Measurements from ENCODE around the gene GLT8D1.

The GLT8D1 gene

DNA sequence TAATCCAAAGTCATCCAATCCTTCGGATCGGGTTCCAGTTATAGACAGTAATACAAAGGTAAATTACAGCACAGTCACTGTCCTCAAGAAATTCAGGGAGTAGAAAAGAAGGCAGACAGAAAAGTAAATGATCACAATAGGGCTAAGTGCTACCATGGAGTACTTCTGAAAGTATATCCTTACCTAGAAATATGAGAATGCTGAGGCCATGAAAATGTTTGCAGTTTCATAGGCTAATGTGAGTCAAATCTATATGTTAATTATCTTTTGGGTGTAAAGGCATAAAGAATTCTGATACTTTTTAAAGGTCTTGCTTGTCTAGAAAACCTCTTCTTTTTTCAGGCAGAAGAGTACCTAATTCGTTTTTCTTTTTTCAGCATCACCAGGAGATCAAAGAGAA lies 49.7 kb downstream of the GLT8D1 start:
- H3K27me3 ChIP-seq (ENCODE audit: control insufficient read depth, low read length) = no peaks in the 10 kb centered on the region
- no peak overlapping the region for H3K4me2 ChIP-seq (ENCODE audit: low read length)
- no peaks in the 10 kb centered on the region for H3F3A ChIP-seq (ENCODE audit: control insufficient read depth, insufficient read depth)
- no peak overlapping the region for H3K27ac ChIP-seq (ENCODE audit: low read depth, low read length)
- H3K9me2 ChIP-seq (replicated peaks; ENCODE audit: control insufficient read depth, low read length) = no peaks in the 10 kb centered on the region
- peaks cover 79% of the 10 kb centered on the region for H3K36me3 ChIP-seq (ENCODE audit: control insufficient read depth, low read length)
- H3K4me1 ChIP-seq (ENCODE audit: control insufficient read depth, low read length) = no peaks in the 10 kb centered on the region
- no peaks in the 10 kb centered on the region for H3K9me3 ChIP-seq (ENCODE audit: control insufficient read depth, insufficient read depth, low read length)
- no peaks in the 10 kb centered on the region for H3K79me2 ChIP-seq (ENCODE audit: control insufficient read depth, low read length)
- H4K20me1 ChIP-seq (ENCODE audit: control insufficient read depth, insufficient read depth, low read depth, low read length) = no peaks in the 10 kb centered on the region
- H3K4me3 ChIP-seq (ENCODE audit: low read length) = no peak overlapping the region
- no peak for TF ChIP-seq EZH2phosphoT487 (IDR thresholded peaks at IDR 0.05; ENCODE audit: borderline replicate concordance, low read length)
- TF ChIP-seq, protein P1, sequence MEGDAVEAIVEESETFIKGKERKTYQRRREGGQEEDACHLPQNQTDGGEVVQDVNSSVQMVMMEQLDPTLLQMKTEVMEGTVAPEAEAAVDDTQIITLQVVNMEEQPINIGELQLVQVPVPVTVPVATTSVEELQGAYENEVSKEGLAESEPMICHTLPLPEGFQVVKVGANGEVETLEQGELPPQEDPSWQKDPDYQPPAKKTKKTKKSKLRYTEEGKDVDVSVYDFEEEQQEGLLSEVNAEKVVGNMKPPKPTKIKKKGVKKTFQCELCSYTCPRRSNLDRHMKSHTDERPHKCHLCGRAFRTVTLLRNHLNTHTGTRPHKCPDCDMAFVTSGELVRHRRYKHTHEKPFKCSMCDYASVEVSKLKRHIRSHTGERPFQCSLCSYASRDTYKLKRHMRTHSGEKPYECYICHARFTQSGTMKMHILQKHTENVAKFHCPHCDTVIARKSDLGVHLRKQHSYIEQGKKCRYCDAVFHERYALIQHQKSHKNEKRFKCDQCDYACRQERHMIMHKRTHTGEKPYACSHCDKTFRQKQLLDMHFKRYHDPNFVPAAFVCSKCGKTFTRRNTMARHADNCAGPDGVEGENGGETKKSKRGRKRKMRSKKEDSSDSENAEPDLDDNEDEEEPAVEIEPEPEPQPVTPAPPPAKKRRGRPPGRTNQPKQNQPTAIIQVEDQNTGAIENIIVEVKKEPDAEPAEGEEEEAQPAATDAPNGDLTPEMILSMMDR (IDR thresholded peaks at IDR 0.05; ENCODE audit: low read depth, low read length, poor library complexity, severe bottlenecking) = no peak

DNA sequence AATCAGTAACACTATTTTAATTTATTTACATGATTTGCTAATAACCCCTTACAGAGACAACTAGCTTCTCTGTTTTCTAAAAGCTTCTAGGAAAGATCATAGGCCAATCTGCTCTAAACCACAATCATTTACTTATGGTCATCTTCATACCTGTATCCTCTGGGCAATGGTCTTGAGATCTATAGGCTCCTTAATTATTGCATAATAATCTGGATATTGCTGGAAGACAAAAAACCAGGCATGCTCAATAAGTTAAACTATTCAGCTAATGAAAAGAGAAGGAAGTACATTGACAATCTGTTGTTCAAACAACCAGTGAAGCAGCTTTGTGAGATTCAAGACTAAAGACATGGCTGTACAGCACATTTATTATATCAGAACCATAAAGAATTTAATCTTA lies 54.0 kb downstream of the GLT8D1 start:
- H3K27ac ChIP-seq (ENCODE audit: low read depth, low read length) = no peak overlapping the region
- H3K79me2 ChIP-seq (ENCODE audit: control insufficient read depth, low read length) = no peaks in the 10 kb centered on the region
- no peak overlapping the region for H3K4me2 ChIP-seq (ENCODE audit: low read length)
- H3K36me3 ChIP-seq (ENCODE audit: control insufficient read depth, low read length) = peaks cover 82% of the 10 kb centered on the region
- H3K4me1 ChIP-seq (ENCODE audit: control insufficient read depth, low read length) = no peaks in the 10 kb centered on the region
- TF ChIP-seq, protein P1 (IDR thresholded peaks at IDR 0.05; ENCODE audit: low read depth, low read length, poor library complexity, severe bottlenecking) = no peak
- TF ChIP-seq EZH2phosphoT487 (IDR thresholded peaks at IDR 0.05; ENCODE audit: borderline replicate concordance, low read length) = no peak
- no peaks in the 10 kb centered on the region for H3K9me3 ChIP-seq (ENCODE audit: control insufficient read depth, insufficient read depth, low read length)
- H3K27me3 ChIP-seq (ENCODE audit: control insufficient read depth, low read length) = no peaks in the 10 kb centered on the region
- no peaks in the 10 kb centered on the region for H4K20me1 ChIP-seq (ENCODE audit: control insufficient read depth, insufficient read depth, low read depth, low read length)
- no peaks in the 10 kb centered on the region for H3F3A ChIP-seq (ENCODE audit: control insufficient read depth, insufficient read depth)
- H3K9me2 ChIP-seq (replicated peaks; ENCODE audit: control insufficient read depth, low read length) = no peaks in the 10 kb centered on the region
- H3K4me3 ChIP-seq (ENCODE audit: low read length) = no peak overlapping the region

DNA sequence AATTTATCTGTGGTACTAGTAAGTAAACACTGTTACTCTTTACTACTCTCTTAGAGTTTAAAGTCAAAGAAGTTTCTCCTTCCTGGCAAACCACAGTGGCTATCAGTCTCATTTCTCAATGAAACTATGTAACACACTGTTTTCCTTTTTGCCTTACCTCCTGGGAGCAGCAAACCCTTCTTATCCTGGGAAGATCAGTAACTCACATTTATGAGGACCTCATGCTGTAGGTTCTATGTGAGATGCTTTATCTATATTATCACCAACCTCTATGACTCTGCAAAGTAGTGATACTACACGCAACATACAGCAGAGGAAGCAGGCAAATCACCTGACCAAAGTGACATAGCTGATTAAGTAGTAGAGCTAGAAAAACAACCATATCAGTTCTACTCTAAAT lies 55.2 kb downstream of the GLT8D1 start:
- Histone ChIP-seq H3K9me2 (replicated peaks; ENCODE audit: control insufficient read depth, low read length) (no peaks in the 10 kb centered on the region), H3F3A (ENCODE audit: control insufficient read depth, insufficient read depth) (no peaks in the 10 kb centered on the region), H3K4me3 (ENCODE audit: low read length) (no peak overlapping the region), H4K20me1 (ENCODE audit: control insufficient read depth, insufficient read depth, low read depth, low read length) (no peaks in the 10 kb centered on the region), H3K27me3 (ENCODE audit: control insufficient read depth, low read length) (no peaks in the 10 kb centered on the region), H3K79me2 (ENCODE audit: control insufficient read depth, low read length) (no peaks in the 10 kb centered on the region), H3K9me3 (ENCODE audit: control insufficient read depth, insufficient read depth, low read length) (no peaks in the 10 kb centered on the region), H3K4me1 (ENCODE audit: control insufficient read depth, low read length) (no peaks in the 10 kb centered on the region), H3K36me3 (ENCODE audit: control insufficient read depth, low read length) (peaks cover 82% of the 10 kb centered on the region), H3K27ac (ENCODE audit: low read depth, low read length) (no peak overlapping the region), H3K4me2 (ENCODE audit: low read length) (no peak overlapping the region)
- no peak for TF ChIP-seq EZH2phosphoT487 (IDR thresholded peaks at IDR 0.05; ENCODE audit: borderline replicate concordance, low read length)
- TF ChIP-seq, protein P1 (IDR thresholded peaks at IDR 0.05; ENCODE audit: low read depth, low read length, poor library complexity, severe bottlenecking) = no peak
